NB4 (cell line): ENCODE results near the gene SMIM10L1.

Source experiments
- POLR2A ChIP-seq: IDR thresholded peaks from 2 replicates; pipeline ENCODE4 v1.6.1; 2011; ENCODE audit warnings: mild to moderate bottlenecking; ENCODE audit not compliant: insufficient read length; ENCODE audit errors: extremely low read depth
- TF ChIP-seq, protein P1 (sequence below): IDR thresholded peaks from one replicate; pipeline ENCODE4 v1.5.1; 2012; ENCODE audit warnings: low read depth, low read length
- TF ChIP-seq, protein P2 (sequence below): IDR thresholded peaks from 2 replicates; pipeline ENCODE4 v1.6.1; 2011; ENCODE audit warnings: low read depth, low read length

DNA sequence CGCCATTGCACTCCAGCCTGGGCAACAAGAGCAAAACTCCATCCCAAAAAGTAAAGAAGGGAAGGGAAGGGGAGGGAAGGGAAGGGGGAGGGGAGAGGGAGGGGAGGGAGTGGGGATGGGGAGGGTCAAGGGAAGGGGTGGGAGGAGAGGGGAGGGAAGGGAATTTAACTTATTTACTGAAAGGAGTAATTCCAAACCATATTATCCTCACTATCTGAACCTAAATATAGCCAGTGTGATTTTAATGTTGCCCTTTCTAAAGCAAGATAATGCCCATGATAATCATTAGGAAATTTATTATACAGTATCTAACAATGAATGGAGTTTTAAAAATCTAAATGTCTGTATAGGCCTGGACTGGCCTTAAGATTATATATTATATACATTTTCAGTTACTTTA lies 7.3 kb downstream of the SMIM10L1 start:
- TF ChIP-seq, protein P1, sequence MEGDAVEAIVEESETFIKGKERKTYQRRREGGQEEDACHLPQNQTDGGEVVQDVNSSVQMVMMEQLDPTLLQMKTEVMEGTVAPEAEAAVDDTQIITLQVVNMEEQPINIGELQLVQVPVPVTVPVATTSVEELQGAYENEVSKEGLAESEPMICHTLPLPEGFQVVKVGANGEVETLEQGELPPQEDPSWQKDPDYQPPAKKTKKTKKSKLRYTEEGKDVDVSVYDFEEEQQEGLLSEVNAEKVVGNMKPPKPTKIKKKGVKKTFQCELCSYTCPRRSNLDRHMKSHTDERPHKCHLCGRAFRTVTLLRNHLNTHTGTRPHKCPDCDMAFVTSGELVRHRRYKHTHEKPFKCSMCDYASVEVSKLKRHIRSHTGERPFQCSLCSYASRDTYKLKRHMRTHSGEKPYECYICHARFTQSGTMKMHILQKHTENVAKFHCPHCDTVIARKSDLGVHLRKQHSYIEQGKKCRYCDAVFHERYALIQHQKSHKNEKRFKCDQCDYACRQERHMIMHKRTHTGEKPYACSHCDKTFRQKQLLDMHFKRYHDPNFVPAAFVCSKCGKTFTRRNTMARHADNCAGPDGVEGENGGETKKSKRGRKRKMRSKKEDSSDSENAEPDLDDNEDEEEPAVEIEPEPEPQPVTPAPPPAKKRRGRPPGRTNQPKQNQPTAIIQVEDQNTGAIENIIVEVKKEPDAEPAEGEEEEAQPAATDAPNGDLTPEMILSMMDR, result no peak
- no peak for TF ChIP-seq POLR2A
- TF ChIP-seq, protein P2, sequence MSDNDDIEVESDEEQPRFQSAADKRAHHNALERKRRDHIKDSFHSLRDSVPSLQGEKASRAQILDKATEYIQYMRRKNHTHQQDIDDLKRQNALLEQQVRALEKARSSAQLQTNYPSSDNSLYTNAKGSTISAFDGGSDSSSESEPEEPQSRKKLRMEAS, result no peak
